Right hindlimb (tissue), 1 donor: ENCODE data around the gene SLC39A11.

Source experiments
- DNase-seq: peaks from one replicate; pipeline ENCODE4 v3.0.0-alpha.2; 2018

The SLC39A11 gene

DNA sequence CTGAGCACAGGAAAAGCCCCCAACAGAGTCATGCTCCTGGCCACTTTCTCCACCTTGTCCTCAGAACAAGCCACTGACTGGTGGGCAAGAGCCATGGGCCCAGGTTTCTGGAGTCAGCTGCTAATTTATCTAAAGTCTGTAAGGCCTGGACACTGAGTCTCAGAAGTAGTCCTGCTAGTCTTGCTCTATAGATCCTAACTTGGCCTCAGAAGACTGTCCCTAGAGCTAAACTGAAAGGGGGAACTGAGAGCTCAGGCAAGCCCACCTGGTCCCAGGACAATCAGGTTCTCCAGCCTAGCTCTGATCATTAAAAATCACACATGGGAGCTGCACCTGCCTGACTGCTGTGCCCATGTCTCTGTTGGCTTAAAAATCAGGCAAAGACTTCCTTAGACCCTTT is 485.8 kb downstream of the SLC39A11 start:
- DNase-seq = no peak

DNA sequence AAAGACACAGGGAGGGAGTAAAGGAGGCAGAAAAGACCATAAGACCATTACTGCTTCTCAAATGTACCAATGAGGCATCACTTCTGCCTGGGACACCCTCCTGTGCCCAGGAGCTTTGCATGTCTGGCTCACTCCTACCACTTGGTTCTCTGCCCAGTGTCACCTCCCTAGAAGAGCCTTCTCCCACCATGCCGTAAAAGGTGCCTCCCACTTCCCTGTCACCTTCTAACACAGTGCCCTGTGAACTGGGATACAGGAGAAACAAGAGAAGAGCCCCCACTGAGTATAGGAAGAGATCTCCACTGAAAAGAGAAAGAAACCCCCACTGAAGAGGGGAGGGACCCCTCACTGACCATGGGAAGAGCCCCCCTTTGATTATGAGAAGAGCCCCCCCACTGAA is 486.9 kb downstream of the SLC39A11 start:
- no peak for DNase-seq

DNA sequence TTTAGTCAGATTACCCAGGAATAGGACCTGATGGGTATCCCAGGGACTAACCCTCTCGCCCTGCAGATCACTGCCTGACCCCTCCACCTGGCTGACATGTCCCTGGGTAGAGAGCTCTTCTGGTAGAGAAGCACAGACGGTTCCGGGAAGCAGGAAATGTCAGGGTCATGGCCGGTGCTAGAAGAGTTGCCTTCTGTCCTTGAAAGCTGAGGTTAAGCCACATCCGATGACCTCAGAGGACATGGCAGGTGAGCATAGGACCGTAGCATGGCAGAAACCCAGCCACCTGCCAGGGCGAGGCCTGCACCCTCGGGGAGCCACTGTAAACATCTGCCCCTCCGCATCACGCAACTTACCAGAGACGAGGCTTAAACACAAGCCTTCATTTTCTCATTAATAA is 488.0 kb downstream of the SLC39A11 start:
- no peak for DNase-seq

DNA sequence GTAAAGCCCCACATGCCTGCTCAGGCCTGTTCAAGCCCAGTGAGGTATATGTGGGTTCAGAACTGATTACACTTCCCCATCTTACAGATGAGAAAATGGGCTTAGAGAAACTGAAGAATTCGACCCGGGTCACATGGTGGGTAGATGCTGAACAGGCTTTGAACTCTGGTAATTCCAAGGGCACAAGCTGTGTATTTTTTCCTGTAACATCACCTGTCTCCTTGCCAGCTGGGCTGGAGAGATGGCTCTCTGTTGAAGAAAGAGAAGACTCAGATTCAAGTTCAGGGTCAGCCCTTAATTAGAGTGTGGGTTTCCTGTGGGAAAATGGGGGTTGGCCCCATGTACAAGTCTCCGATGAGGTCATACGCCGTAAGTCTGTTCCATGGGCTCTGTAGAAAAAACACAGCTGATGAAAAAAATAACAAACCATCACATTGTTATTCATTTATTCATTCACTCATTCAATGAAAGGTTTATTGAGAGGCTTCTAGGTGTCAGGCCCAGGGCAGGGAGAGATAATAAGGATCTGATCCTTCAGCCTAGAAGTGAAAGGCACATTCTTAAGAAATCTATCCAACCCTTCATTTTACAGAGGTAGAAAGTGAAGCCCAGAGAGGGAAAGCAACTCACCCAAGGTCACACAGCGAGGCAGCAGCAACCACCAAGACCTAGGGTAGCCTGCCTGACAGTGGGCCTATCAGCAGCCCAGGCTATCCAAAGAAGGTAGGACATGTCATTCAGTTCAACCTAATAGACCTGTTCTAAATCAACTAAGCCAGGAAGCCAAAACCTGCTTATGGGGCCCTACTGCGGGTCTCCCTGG is 488.9 kb downstream of the SLC39A11 start:
- no peak for DNase-seq

DNA sequence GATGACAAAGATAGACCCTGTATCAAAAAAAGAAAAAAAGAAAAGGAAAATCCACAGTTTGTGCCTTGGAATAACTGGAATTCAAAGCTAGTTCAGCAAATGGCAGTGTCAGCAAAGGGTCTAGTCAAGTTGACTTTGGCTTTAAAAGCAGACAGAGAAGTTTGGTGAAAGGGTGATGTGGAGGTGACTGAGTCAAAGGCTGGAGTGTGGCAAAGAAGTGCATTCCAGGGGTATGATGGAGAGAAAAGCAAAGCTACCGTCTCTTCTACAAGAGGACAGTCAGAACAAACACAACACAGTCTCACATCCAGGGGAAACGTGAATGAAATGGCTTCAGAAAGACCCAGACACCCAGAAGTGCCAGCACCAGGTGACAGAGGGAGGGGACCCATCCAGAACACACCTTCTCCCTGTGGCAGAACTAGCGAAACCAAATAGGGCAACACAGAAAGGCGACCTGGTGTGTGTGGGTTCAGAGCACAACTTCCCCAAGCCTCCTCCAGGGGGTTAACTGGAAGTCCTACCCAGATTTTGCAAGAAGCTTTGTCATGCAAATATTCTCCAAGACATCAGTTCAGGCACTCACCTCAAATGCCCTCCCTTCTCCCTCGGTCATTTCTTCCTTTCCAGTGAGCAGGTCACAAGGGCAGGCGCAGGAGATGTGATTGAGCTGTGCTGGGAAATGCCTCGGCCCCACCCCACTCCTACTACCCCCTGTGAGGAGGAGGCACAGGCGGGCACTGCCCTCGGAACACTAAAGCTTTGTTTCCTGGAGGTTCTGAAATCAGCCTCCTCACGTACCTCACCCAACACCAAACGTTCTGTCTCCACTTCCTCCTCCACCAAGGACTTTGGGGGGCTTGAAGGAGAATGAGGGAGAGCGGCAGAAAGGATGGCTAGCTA is 489.7 kb downstream of the SLC39A11 start:
- no peak for DNase-seq

DNA sequence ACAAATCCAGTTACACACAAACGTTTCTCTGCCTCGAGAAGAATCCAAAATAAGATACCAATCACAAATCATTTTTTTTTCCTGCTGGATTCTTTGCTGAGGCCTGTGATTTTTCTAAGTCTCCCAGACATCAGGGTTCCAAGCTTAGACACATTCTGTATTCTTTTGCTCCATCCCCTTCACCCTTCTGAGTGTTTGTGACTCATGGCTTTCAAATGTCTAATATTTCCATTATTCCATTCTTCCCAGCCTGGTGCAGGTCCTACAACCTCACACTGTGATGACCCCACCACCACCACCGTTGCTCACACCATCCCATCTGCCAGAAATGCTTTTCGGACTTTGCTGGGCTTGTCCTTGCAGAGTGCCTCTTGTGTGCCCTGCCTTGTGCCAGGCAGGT is 491.6 kb downstream of the SLC39A11 start:
- no peak for DNase-seq

DNA sequence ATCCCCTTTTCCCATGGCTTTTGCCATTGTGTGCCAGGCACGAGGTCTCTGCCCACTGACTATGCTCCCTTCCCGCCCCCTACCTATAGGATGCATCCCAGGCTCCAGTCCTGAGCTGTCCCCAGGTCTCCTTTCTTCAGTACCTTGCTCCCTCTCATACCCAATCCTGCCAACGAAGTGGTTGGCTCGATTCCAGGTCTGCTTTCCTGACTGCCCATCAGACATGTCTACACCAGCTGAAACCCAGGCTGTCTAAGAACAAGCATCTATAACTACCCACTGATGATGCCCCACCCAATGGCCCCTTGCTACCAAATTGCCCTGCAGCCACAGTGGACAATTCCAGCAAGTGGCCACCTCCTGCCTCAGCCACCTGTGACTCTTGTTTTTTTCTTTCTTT is 492.6 kb downstream of the SLC39A11 start:
- DNase-seq = no peak

DNA sequence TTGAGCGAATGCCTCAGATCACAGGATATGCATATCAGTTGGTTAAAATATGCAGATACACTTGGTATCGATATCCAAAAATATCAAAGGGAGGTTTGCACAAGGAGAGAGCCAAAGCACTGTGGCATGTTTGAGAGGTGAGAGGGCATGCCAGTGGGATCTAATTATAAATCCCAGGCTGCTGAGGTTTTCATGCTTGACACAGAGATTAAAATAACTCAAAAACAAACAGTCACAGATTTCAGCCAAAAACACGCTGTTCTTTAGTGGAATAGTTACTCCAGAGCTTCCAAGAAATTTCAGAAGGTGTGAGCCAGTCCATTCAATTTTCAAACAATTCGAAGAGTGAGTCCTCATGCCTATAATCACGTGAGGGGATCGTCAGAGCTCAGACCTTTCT is 493.8 kb downstream of the SLC39A11 start:
- no peak for DNase-seq

DNA sequence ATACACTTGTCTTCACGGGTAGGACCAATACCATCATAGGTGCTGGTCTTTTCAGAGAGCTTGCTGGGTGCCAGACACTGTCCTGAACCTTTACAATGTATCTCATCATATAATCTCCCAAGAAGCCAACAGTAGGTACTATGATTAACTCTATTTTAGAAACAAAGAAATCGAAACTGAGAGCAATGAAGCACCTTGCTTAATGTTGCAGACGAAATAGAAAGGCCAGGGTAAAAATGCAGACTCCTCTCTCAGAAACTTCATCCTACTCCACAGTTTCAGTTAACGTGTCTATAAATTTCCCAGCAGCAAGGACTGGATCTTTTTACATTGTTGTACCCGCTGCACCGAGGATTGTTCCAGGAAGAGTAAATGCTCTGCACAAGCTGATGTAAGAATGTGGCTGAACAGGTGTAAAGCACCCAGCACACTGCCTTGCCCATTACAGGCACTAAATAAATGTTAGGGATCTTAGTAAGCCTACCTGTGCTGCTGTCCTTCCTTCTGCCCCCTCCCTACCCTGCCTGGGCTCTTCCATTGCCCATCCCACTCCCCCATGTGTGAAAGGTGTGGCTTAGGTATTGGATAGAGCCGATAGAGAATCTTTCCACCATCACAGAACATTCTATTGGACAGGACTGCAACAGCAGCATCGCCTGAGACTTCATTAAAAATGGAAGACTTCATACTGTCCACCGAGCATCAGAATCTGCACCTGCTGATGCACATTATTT is 495.0 kb downstream of the SLC39A11 start:
- DNase-seq = no peak
